ENCODE data around the gene TOMM70. TPM values are rescaled to one million over a fixed set of nuclear protein-coding genes. Genes with fewer than 3 reads are reported as not detected.

Gene TOMM70
- total and polyA plus RNA-seq, 4 donors, result 54.8 to 90.9 (median 62.2) TPM

- WGBS (ENCODE audit: insufficient coverage), result 92% methylated on average over 2 of the region's 2 CpGs
- Histone ChIP-seq H3K4me3 (ENCODE audit: low read depth, low read length) (no peak overlapping the region), H3K9me3 (ENCODE audit: control insufficient read depth, insufficient read depth, low read length) (no peaks in the 10 kb centered on the region)
These were observed 28.4 kb upstream of the TOMM70 start for GRCh38 chr3:100429187-100429716.

DNA sequence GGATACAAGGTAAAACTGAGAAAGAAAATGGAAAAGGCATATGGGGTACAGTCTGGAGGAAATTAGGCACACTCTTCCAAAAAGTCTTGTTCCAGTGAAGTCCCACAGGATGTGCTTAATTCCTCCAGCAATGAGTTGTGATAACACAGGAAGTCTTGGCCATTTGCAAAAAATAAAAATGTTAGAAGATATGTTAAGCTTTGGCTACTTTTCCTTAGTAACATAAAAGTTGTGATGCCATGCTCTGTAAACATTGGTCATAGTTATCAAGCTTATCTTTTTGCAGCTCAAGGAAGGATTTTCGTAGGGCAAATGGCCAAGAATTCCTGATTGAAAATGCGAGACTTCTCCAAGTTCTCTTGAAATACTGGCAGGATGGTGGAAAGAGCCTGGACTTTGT, 26.8 kb upstream of the TOMM70 start:
- Histone ChIP-seq H3K27ac (ENCODE audit: low read depth, low read length) (no peak overlapping the region), H3K36me3 (ENCODE audit: control insufficient read depth, insufficient read depth, low read length) (no peaks in the 10 kb centered on the region), H3K27me3 (ENCODE audit: control insufficient read depth, insufficient read depth, low read length) (no peaks in the 10 kb centered on the region), H3K4me1 (ENCODE audit: control insufficient read depth, insufficient read depth, low read length) (no peaks in the 10 kb centered on the region), H3K9me3 (ENCODE audit: control insufficient read depth, insufficient read depth, low read length) (no peaks in the 10 kb centered on the region), H3K4me3 (ENCODE audit: low read depth, low read length) (no peak overlapping the region)
- WGBS (ENCODE audit: insufficient coverage), result 100% methylated on average over 2 of the region's 2 CpGs
- peak in 1 of 6 donors; percentile 29 for DNase-seq (ENCODE audit: low read depth in 4 of 6, low spot score in 6 of 6)

More at GRCh38 chr3:100429187-100429716, 28.4 kb upstream of the TOMM70 start:
- no peaks in the 10 kb centered on the region for H3K4me1 ChIP-seq (ENCODE audit: control insufficient read depth, insufficient read depth, low read length)
- DNase-seq (ENCODE audit: low read depth in 4 of 6, low spot score in 6 of 6), result no peak
- no peaks in the 10 kb centered on the region for H3K27me3 ChIP-seq (ENCODE audit: control insufficient read depth, insufficient read depth, low read length)
- no peaks in the 10 kb centered on the region for H3K36me3 ChIP-seq (ENCODE audit: control insufficient read depth, insufficient read depth, low read length)
- H3K27ac ChIP-seq (ENCODE audit: low read depth, low read length), result no peak overlapping the region

- no peaks in the 10 kb centered on the region for H3K27me3 ChIP-seq (ENCODE audit: control insufficient read depth, insufficient read depth, low read length)
- WGBS (ENCODE audit: insufficient coverage), result 31% methylated on average over 7 of the region's 8 CpGs
- no peak overlapping the region for H3K4me3 ChIP-seq (ENCODE audit: low read depth, low read length)
- DNase-seq (ENCODE audit: low read depth in 4 of 6, low spot score in 6 of 6), result peak in 2 of 6 donors; percentile 8 to 17
- H3K27ac ChIP-seq (ENCODE audit: low read depth, low read length), result no peak overlapping the region
- H3K9me3 ChIP-seq (ENCODE audit: control insufficient read depth, insufficient read depth, low read length), result no peaks in the 10 kb centered on the region
- no peaks in the 10 kb centered on the region for H3K4me1 ChIP-seq (ENCODE audit: control insufficient read depth, insufficient read depth, low read length)
- H3K36me3 ChIP-seq (ENCODE audit: control insufficient read depth, insufficient read depth, low read length), result no peaks in the 10 kb centered on the region
These were observed 25.3 kb upstream of the TOMM70 start for GRCh38 chr3:100426067-100426682.

- Histone ChIP-seq H3K4me1 (ENCODE audit: control insufficient read depth, insufficient read depth, low read length) (no peaks in the 10 kb centered on the region), H3K9me3 (ENCODE audit: control insufficient read depth, insufficient read depth, low read length) (no peaks in the 10 kb centered on the region), H3K36me3 (ENCODE audit: control insufficient read depth, insufficient read depth, low read length) (no peaks in the 10 kb centered on the region), H3K27me3 (ENCODE audit: control insufficient read depth, insufficient read depth, low read length) (no peaks in the 10 kb centered on the region), H3K4me3 (ENCODE audit: low read depth, low read length) (no peak overlapping the region), H3K27ac (ENCODE audit: low read depth, low read length) (no peak overlapping the region)
- DNase-seq (ENCODE audit: low read depth in 4 of 6, low spot score in 6 of 6), result no peak
- no CpG with 5 or more reads among the region's 1 CpG for WGBS (ENCODE audit: insufficient coverage)
These were observed 24.4 kb upstream of the TOMM70 start for GRCh38 chr3:100425316-100425715.

GRCh38 chr3:100424261-100424660, 23.4 kb upstream of the TOMM70 start:
- Histone ChIP-seq H3K9me3 (ENCODE audit: control insufficient read depth, insufficient read depth, low read length) (no peaks in the 10 kb centered on the region), H3K36me3 (ENCODE audit: control insufficient read depth, insufficient read depth, low read length) (no peaks in the 10 kb centered on the region), H3K4me1 (ENCODE audit: control insufficient read depth, insufficient read depth, low read length) (no peaks in the 10 kb centered on the region), H3K27me3 (ENCODE audit: control insufficient read depth, insufficient read depth, low read length) (no peaks in the 10 kb centered on the region), H3K4me3 (ENCODE audit: low read depth, low read length) (no peak overlapping the region), H3K27ac (ENCODE audit: low read depth, low read length) (no peak overlapping the region)
- DNase-seq (ENCODE audit: low read depth in 4 of 6, low spot score in 6 of 6), result no peak
- WGBS (ENCODE audit: insufficient coverage), result no CpG with 5 or more reads among the region's 2 CpGs

DNA sequence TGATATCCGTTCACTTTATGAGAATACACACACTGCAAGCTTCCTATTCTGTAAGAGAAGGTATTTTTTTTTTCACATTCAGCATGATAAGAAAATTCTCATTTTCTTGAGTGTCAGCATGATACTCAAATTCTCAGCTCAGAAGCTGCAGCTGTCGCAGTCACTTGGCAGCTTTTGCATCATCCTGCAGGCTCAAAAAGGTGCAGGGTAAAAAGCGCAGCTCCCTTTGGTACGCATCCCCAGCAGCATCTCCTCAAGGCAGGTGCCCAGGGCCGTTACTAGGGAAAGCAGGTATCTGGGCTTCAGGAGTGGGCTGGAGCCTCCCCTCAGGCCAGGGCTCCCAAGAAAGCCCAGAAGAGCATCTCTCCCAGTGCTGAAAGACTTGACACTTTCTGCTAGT, 22.7 kb upstream of the TOMM70 start:
- no peak for DNase-seq (ENCODE audit: low read depth in 4 of 6, low spot score in 6 of 6)
- Histone ChIP-seq H3K27ac (ENCODE audit: low read depth, low read length) (no peak overlapping the region), H3K27me3 (ENCODE audit: control insufficient read depth, insufficient read depth, low read length) (no peaks in the 10 kb centered on the region), H3K36me3 (ENCODE audit: control insufficient read depth, insufficient read depth, low read length) (no peaks in the 10 kb centered on the region), H3K4me3 (ENCODE audit: low read depth, low read length) (no peak overlapping the region), H3K9me3 (ENCODE audit: control insufficient read depth, insufficient read depth, low read length) (no peaks in the 10 kb centered on the region), H3K4me1 (ENCODE audit: control insufficient read depth, insufficient read depth, low read length) (no peaks in the 10 kb centered on the region)
- WGBS (ENCODE audit: insufficient coverage), result 97% methylated on average over 3 of the region's 5 CpGs

- WGBS (ENCODE audit: insufficient coverage), result 100% methylated on average over 1 of the region's 2 CpGs
- H3K4me3 ChIP-seq (ENCODE audit: low read depth, low read length), result no peak overlapping the region
- H3K27me3 ChIP-seq (ENCODE audit: control insufficient read depth, insufficient read depth, low read length), result no peaks in the 10 kb centered on the region
- no peak for DNase-seq (ENCODE audit: low read depth in 4 of 6, low spot score in 6 of 6)
- H3K27ac ChIP-seq (ENCODE audit: low read depth, low read length), result no peak overlapping the region
- H3K4me1 ChIP-seq (ENCODE audit: control insufficient read depth, insufficient read depth, low read length), result no peaks in the 10 kb centered on the region
- no peaks in the 10 kb centered on the region for H3K36me3 ChIP-seq (ENCODE audit: control insufficient read depth, insufficient read depth, low read length)
- no peaks in the 10 kb centered on the region for H3K9me3 ChIP-seq (ENCODE audit: control insufficient read depth, insufficient read depth, low read length)
These were observed 20.0 kb upstream of the TOMM70 start for GRCh38 chr3:100420885-100421284.

GRCh38 chr3:100419406-100419805, 18.5 kb upstream of the TOMM70 start:
- no peaks in the 10 kb centered on the region for H3K27me3 ChIP-seq (ENCODE audit: control insufficient read depth, insufficient read depth, low read length)
- no peak for DNase-seq (ENCODE audit: low read depth in 4 of 6, low spot score in 6 of 6)
- H3K9me3 ChIP-seq (ENCODE audit: control insufficient read depth, insufficient read depth, low read length), result no peaks in the 10 kb centered on the region
- no peak overlapping the region for H3K27ac ChIP-seq (ENCODE audit: low read depth, low read length)
- no peaks in the 10 kb centered on the region for H3K36me3 ChIP-seq (ENCODE audit: control insufficient read depth, insufficient read depth, low read length)
- no peaks in the 10 kb centered on the region for H3K4me1 ChIP-seq (ENCODE audit: control insufficient read depth, insufficient read depth, low read length)
- no CpG with 5 or more reads among the region's 1 CpG for WGBS (ENCODE audit: insufficient coverage)
- no peak overlapping the region for H3K4me3 ChIP-seq (ENCODE audit: low read depth, low read length)

DNA sequence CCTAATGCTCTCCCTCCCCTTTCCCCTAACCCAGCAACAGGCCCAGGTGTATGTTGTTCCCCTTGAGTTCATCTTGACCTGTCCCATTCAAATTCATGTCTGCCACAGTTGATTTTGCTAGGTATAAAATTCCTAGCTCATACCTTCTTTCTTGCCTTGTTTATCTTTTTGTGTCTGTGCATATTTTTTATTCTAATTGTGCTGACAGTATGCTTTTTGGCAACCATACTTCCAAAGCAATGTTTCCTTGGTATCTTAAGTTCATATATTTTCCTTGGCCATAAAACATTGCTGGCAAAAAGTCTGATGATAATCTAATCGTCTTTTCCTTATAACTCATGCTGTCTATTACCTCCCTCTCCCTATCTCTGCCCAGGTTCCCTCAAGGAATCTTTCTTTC, 16.0 kb upstream of the TOMM70 start:
- no CpG with 5 or more reads among the region's 1 CpG for WGBS (ENCODE audit: insufficient coverage)
- Histone ChIP-seq H3K9me3 (ENCODE audit: control insufficient read depth, insufficient read depth, low read length) (no peaks in the 10 kb centered on the region), H3K36me3 (ENCODE audit: control insufficient read depth, insufficient read depth, low read length) (no peaks in the 10 kb centered on the region), H3K27me3 (ENCODE audit: control insufficient read depth, insufficient read depth, low read length) (no peaks in the 10 kb centered on the region), H3K4me1 (ENCODE audit: control insufficient read depth, insufficient read depth, low read length) (no peaks in the 10 kb centered on the region), H3K27ac (ENCODE audit: low read depth, low read length) (no peak overlapping the region), H3K4me3 (ENCODE audit: low read depth, low read length) (no peak overlapping the region)
- no peak for DNase-seq (ENCODE audit: low read depth in 4 of 6, low spot score in 6 of 6)

DNA sequence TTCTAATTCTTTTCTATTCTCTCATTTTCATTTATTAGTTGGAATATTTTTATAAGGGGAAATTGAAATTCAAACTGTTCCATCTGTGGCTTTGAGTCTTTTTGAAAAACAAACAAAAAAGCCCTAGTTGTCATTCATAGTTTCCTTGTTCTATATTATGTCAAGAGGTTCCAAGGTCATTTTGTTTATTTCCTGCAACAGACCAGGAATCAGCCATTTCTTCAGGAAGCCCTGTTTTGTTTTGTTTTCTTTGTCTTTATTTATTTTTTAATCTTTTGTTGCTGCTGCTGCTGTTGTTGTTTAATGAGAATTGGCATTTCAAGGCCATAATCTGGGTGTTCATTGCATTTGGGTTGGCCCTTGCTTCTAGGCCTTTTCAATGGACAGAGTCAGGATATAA, 15.3 kb upstream of the TOMM70 start:
- DNase-seq (ENCODE audit: low read depth in 4 of 6, low spot score in 6 of 6), result no peak
- Histone ChIP-seq H3K4me1 (ENCODE audit: control insufficient read depth, insufficient read depth, low read length) (no peaks in the 10 kb centered on the region), H3K4me3 (ENCODE audit: low read depth, low read length) (no peak overlapping the region), H3K27ac (ENCODE audit: low read depth, low read length) (no peak overlapping the region), H3K36me3 (ENCODE audit: control insufficient read depth, insufficient read depth, low read length) (no peaks in the 10 kb centered on the region), H3K9me3 (ENCODE audit: control insufficient read depth, insufficient read depth, low read length) (no peaks in the 10 kb centered on the region), H3K27me3 (ENCODE audit: control insufficient read depth, insufficient read depth, low read length) (no peaks in the 10 kb centered on the region)

All from spinal cord (tissue), 10 donors.